Activated CD8-positive, alpha-beta memory T cell treated with anti-CD3 and anti-CD28 coated beads, Interleukin-2, amount 10 ng/mL, durations not matched to agents 7 days and 5 days (primary cell): Measurements from ENCODE around the gene RAX2. TPM values are rescaled to one million over a fixed set of nuclear protein-coding genes. Genes with fewer than 3 reads are reported as not detected.
A peak's percentile ranks its signal among the peaks of the same experiment; 100 is the strongest.
"Not testable (repeated sequence)": the region's sequence is repeated elsewhere in the genome, so short reads cannot be mapped to it uniquely, and the experiment has no call there.

Experiments used
- ATAC-seq: fragments of 150-1000 bp; cut with Tn5 transposase; one replicate; pipeline ENCODE4 v1.10.0; 2021; ENCODE audit warnings: moderate library complexity
- CTCF ChIA-PET: fragments of 350-600 bp; sonication (Branson Sonifier 250); formaldehyde crosslinking; loops from one replicate; lab custom pipeline; 2021; ENCODE audit warnings: antibody characterized with exemption; lab: Charles Lee
- DNase-seq: peaks from one replicate; pipeline ENCODE4 v3.0.0-alpha.2; 2020
- H3K27ac Mint-ChIP-seq: one replicate; pipeline ENCODE4 v1.8.0; 2021; ENCODE audit warnings: mild to moderate bottlenecking, mixed read lengths
- H3K27me3 Mint-ChIP-seq: one replicate; pipeline ENCODE4 v1.8.0; 2021; ENCODE audit warnings: mixed read lengths
- H3K36me3 Mint-ChIP-seq: one replicate; pipeline ENCODE4 v1.8.0; 2021; ENCODE audit warnings: mild to moderate bottlenecking, mixed read lengths
- H3K4me1 Mint-ChIP-seq: one replicate; pipeline ENCODE4 v1.8.0; 2021; ENCODE audit warnings: mixed read lengths
- H3K4me3 Mint-ChIP-seq: one replicate; pipeline ENCODE4 v1.8.0; 2021; ENCODE audit warnings: mild to moderate bottlenecking, moderate library complexity, mixed read lengths
- H3K9me3 Mint-ChIP-seq: one replicate; pipeline ENCODE4 v1.8.0; 2022; ENCODE audit warnings: low read depth, mixed read lengths
- total RNA-seq, 2 experiments: library from RNA; stranded (reverse); gene quantifications; one replicate each; pipeline ENCODE4 v1.2.3, GENCODE V29; 2021

RAX2 gene
- total RNA-seq, result not detected

GRCh38 chr19:3771906-3772455 lies at the start of gene RAX2:
Gene RAX2 (minus strand): TSS chr19:3772228. CDS start chr19:3771742, 486 bp downstream.
- no peak within 1 kb of the TSS for H3K4me3 Mint-ChIP-seq

GRCh38 chr19:3821156-3821555 lies 49.1 kb upstream of the RAX2 start:
- Mint-ChIP-seq H3K9me3 (no peaks in the 10 kb centered on the region), H3K4me3 (no peak overlapping the region), H3K27me3 (no peaks in the 10 kb centered on the region), H3K4me1 (peaks cover 17% of the 10 kb centered on the region), H3K36me3 (no peaks in the 10 kb centered on the region), H3K27ac (no peak overlapping the region)
- CTCF ChIA-PET, result interaction anchor here (0.8 to 3.9 kb wide), 8 partner anchors 10 to 380 kb away, joined by 3 to 68 read pairs (median 10); partner anchors contain the start of genes APBA3 and MRPL54
- DNase-seq, result no peak
- no peak for ATAC-seq

More at GRCh38 chr19:3771906-3772455, at the start of gene RAX2:
- CTCF ChIA-PET, result interaction anchor here (1.2 to 2.6 kb wide), 2 partner anchors 9 to 10 kb away, joined by 3 to 8 read pairs; partner anchors contain the start of gene MRPL54
- Mint-ChIP-seq H3K27ac (no peak within 1 kb of the TSS), H3K27me3 (no peaks in the 10 kb centered on the region), H3K36me3 (peaks cover 2% of the 10 kb centered on the region), H3K4me1 (peaks cover 14% of the 10 kb centered on the region), H3K9me3 (no peaks in the 10 kb centered on the region)
- ATAC-seq (no peak), DNase-seq (no peak)

GRCh38 chr19:3819989-3820388 lies 48.0 kb upstream of the RAX2 start:
- H3K36me3 Mint-ChIP-seq, result no peaks in the 10 kb centered on the region
- no peak for ATAC-seq
- CTCF ChIA-PET, result interaction anchor here (3.9 kb wide), 1 partner anchor 59 kb away, joined by 68 read pairs; the partner anchor contains the start of genes APBA3 and MRPL54
- H3K4me1 Mint-ChIP-seq, result peaks cover 17% of the 10 kb centered on the region
- H3K27ac Mint-ChIP-seq, result no peak overlapping the region
- no peak overlapping the region for H3K4me3 Mint-ChIP-seq
- H3K9me3 Mint-ChIP-seq, result no peaks in the 10 kb centered on the region
- DNase-seq, result no peak
- H3K27me3 Mint-ChIP-seq, result no peaks in the 10 kb centered on the region

DNA sequence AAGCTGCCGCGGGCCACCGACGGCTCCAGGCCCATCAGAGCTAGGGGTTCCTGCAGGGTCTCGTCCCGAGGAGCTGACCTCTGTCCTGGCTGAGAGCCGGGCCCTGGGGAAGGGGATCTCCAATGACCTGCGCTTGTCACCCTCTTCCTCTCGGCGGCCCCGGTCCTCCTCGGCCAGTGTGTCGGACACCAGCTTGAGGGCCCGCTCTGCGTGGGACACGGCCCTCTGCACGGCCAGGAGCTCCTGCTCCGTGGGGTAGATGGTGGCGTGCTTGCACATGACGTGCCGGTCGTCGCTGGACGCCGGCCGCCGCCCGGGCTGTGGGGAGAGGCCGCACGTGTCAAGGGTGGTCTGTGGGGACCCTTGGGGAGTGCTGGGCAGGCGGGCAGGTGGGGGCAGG lies 46.9 kb upstream of the RAX2 start:
- Mint-ChIP-seq H3K27ac (no peak overlapping the region), H3K36me3 (no peaks in the 10 kb centered on the region), H3K27me3 (no peaks in the 10 kb centered on the region), H3K4me1 (peaks cover 26% of the 10 kb centered on the region), H3K4me3 (no peak overlapping the region), H3K9me3 (no peaks in the 10 kb centered on the region)
- CTCF ChIA-PET, result interaction anchor here (0.8 to 2.6 kb wide), 8 partner anchors 8 to 321 kb away, joined by 3 to 16 read pairs (median 4); partner anchors contain the start of genes APBA3 and MRPL54
- DNase-seq (no peak), ATAC-seq (no peak)

- Mint-ChIP-seq H3K27me3 (no peaks in the 10 kb centered on the region), H3K4me3 (no peak overlapping the region), H3K27ac (no peak overlapping the region), H3K4me1 (peaks cover 31% of the 10 kb centered on the region), H3K36me3 (peaks cover 1% of the 10 kb centered on the region), H3K9me3 (no peaks in the 10 kb centered on the region)
- CTCF ChIA-PET, result interaction anchor here (0.8 to 2.6 kb wide), 9 partner anchors 9 to 321 kb away, joined by 3 to 16 read pairs (median 4); partner anchors contain the start of genes APBA3 and MRPL54
- no peak for ATAC-seq
- no peak for DNase-seq
Measured at GRCh38 chr19:3818466-3818865, 46.4 kb upstream of the RAX2 start.

- CTCF ChIA-PET, result interaction anchor here (0.6 to 2.6 kb wide), 8 partner anchors 17 to 322 kb away, joined by 3 to 16 read pairs (median 4); partner anchors contain the start of genes APBA3 and MRPL54
- H3K36me3 Mint-ChIP-seq, result peaks cover 1% of the 10 kb centered on the region
- ATAC-seq (no peak), DNase-seq (no peak)
- no peak overlapping the region for H3K4me3 Mint-ChIP-seq
- no peaks in the 10 kb centered on the region for H3K27me3 Mint-ChIP-seq
- peaks cover 38% of the 10 kb centered on the region for H3K4me1 Mint-ChIP-seq
- no peaks in the 10 kb centered on the region for H3K9me3 Mint-ChIP-seq
- H3K27ac Mint-ChIP-seq, result no peak overlapping the region
Measured at GRCh38 chr19:3817761-3818160, 45.7 kb upstream of the RAX2 start.

- H3K4me3 Mint-ChIP-seq, result no peak overlapping the region
- DNase-seq (no peak), ATAC-seq (no peak)
- CTCF ChIA-PET, result interaction anchor here (1.0 to 2.6 kb wide), 3 partner anchors 21 to 323 kb away, joined by 3 to 16 read pairs (median 4); partner anchors contain the start of genes APBA3 and MRPL54
- H3K4me1 Mint-ChIP-seq, result peaks cover 40% of the 10 kb centered on the region
- H3K36me3 Mint-ChIP-seq, result peaks cover 1% of the 10 kb centered on the region
- H3K27me3 Mint-ChIP-seq, result no peaks in the 10 kb centered on the region
- no peaks in the 10 kb centered on the region for H3K9me3 Mint-ChIP-seq
- no peak overlapping the region for H3K27ac Mint-ChIP-seq
Measured at GRCh38 chr19:3816566-3817218, 44.7 kb upstream of the RAX2 start.

DNA sequence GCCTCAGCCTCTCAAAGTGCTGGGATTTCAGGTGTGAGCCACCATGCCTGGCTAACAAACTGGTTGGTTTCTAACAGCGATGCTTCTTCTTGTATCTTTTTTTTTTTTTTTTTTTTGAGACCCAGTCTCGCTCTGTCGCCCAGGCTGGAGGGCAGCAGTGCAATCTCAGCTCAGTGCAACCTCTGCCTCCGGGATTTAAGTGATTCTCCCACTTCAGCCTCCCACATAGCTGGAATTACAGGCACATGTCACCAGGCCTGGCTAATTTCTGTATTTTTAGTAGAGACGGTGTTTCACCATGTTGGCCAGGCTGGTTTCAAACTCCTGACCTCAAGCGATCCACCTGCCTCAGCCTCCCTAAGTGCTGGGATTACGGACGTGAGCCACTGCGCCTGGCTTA lies 44.1 kb upstream of the RAX2 start:
- H3K4me3 Mint-ChIP-seq, DNase-seq, H3K27ac Mint-ChIP-seq, H3K36me3 Mint-ChIP-seq, H3K9me3 Mint-ChIP-seq, ATAC-seq, H3K27me3 Mint-ChIP-seq: not testable (repeated sequence)
- CTCF ChIA-PET, result interaction anchor here (0.7 to 1.1 kb wide), 3 partner anchors 21 to 1323 kb away, joined by 3 to 4 read pairs (median 4); no protein-coding TSS in a partner anchor
- H3K4me1 Mint-ChIP-seq, result peaks cover 38% of the 10 kb centered on the region

DNA sequence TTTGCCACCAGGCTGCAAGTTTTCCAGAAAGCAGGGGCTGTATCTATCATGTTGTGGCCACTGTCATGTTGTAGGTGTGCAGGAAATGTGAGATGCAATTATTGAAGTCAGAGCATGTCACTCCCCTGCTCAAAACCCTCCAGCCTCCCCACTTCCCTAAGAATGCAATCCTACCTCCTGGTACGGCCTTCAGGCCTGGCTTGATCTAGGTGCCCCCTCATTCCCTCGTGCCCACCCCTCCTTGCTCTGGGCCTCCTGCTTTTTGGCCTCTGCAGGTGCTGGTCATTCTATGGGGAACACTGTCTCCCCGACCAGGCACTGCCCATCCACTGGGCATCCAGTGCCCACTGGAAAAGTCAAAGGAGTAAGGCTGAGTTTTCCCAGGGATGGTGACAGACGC lies 42.6 kb upstream of the RAX2 start:
- ATAC-seq (no peak), DNase-seq (no peak)
- CTCF ChIA-PET, result interaction anchor here (1.1 kb wide), 1 partner anchor 31 kb away, joined by 4 read pairs; no protein-coding TSS in a partner anchor
- H3K27ac Mint-ChIP-seq, result peak overlapping the region; percentile 86
- H3K9me3 Mint-ChIP-seq, result no peaks in the 10 kb centered on the region
- peaks cover 1% of the 10 kb centered on the region for H3K36me3 Mint-ChIP-seq
- no peaks in the 10 kb centered on the region for H3K27me3 Mint-ChIP-seq
- no peak overlapping the region for H3K4me3 Mint-ChIP-seq
- peaks cover 38% of the 10 kb centered on the region for H3K4me1 Mint-ChIP-seq

- H3K9me3 Mint-ChIP-seq, result no peaks in the 10 kb centered on the region
- DNase-seq (peak; percentile 58), ATAC-seq (no peak)
- peaks cover 1% of the 10 kb centered on the region for H3K36me3 Mint-ChIP-seq
- CTCF ChIA-PET, result interaction anchor here (0.6 to 3.5 kb wide), 8 partner anchors 9 to 52 kb away, joined by 3 to 29 read pairs (median 4); partner anchors contain the start of genes APBA3, MATK and MRPL54
- no peak overlapping the region for H3K4me3 Mint-ChIP-seq
- H3K4me1 Mint-ChIP-seq, result peaks cover 38% of the 10 kb centered on the region
- H3K27ac Mint-ChIP-seq, result peak overlapping the region; percentile 86
- no peaks in the 10 kb centered on the region for H3K27me3 Mint-ChIP-seq
Measured at GRCh38 chr19:3813473-3814392, 41.7 kb upstream of the RAX2 start.

DNA sequence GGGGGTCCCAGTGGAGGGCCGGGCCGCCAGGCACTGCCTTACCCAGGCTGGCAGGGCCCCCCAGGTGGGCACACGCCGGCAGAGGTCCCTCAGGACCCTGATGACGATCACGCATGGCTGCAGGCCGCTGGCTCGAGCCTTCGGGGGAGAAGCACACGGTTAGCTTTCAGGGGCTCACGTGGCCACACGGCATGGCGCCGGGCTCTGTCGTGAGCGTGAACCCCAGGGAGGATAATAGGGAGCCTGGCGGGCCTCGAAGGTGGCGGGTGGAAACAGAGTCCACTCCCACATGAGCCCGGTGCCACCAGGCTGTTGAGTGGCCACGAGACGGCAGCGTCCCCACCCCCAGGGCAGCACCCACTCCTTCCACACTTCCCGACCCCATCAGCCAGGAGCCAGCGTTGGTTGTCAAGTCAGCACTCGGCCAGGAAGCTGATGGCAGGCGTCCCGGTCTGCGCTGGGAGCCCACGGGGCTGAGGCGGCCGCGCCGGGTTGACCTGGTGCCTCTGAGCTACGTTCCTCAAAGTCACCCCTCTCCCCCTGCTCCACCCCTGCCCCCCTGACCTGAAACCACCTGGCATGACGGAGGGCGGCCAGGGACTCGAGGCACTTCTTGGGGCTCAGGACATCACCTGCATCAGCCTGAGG lies 38.8 kb upstream of the RAX2 start:
- Mint-ChIP-seq H3K27me3 (no peaks in the 10 kb centered on the region), H3K27ac (no peak overlapping the region), H3K4me3 (no peak overlapping the region), H3K9me3 (peaks cover 2% of the 10 kb centered on the region), H3K4me1 (peaks cover 45% of the 10 kb centered on the region), H3K36me3 (peaks cover 1% of the 10 kb centered on the region)
- CTCF ChIA-PET, result interaction anchor here (3.5 kb wide), 1 partner anchor 12 kb away, joined by 29 read pairs; no protein-coding TSS in a partner anchor
- DNase-seq, result no peak
- ATAC-seq, result no peak
